GM23338 (cell line): ENCODE data around the gene CCDC93.

Experiments
- CREB1 ChIP-seq: fragments of 250-450 bp; sonication (Bioruptor Pico); IDR thresholded peaks from 2 replicates; pipeline ENCODE4 v1.5.0; 2020; ENCODE audit warnings: low read depth, mild to moderate bottlenecking, moderate library complexity
- ETS1 ChIP-seq: IDR thresholded peaks from 2 replicates; pipeline ENCODE4 v1.6.1; 2016; ENCODE audit warnings: antibody characterized with exemption
- EZH2 ChIP-seq: fragments of 200-600 bp; sonication (generic); IDR thresholded peaks from one replicate; pipeline ENCODE4 v1.8.0; 2017; ENCODE audit warnings: antibody characterized with exemption, mild to moderate bottlenecking, low read depth; ENCODE audit not compliant: unreplicated experiment
- EZH2phosphoT487 ChIP-seq: fragments of 200-600 bp; sonication (generic); IDR thresholded peaks from one replicate; pipeline ENCODE4 v1.8.1; 2018; ENCODE audit warnings: antibody characterized with exemption; ENCODE audit not compliant: unreplicated experiment
- JUNB ChIP-seq: IDR thresholded peaks from one replicate; pipeline ENCODE4 v1.6.1; 2016; ENCODE audit warnings: antibody characterized with exemption; ENCODE audit not compliant: unreplicated experiment
- POLR2AphosphoS5 ChIP-seq: IDR thresholded peaks from 2 replicates; pipeline ENCODE4 v1.6.1; 2016; ENCODE audit warnings: antibody characterized with exemption, low read depth
- ZNF114 ChIP-seq: fragments of 250-450 bp; sonication (Bioruptor Pico); IDR thresholded peaks from 2 replicates; pipeline ENCODE4 v1.5.0; 2020; ENCODE audit warnings: mild to moderate bottlenecking, moderate library complexity
- TF ChIP-seq, protein P1 (sequence below), 2 experiments: fragments of 200-600 bp in 1 of 2; sonication (generic) in 1 of 2; conservative IDR thresholded peaks; 2 replicates each; pipeline versions ENCODE4 v1.5.1 to v1.6.1; 2016 to 2017; ENCODE audit warnings: antibody characterized with exemption in 2 of 2, low read depth in 2 of 2, mild to moderate bottlenecking in 2 of 2, moderate library complexity in 1 of 2
- TF ChIP-seq, protein P2 (sequence below): IDR thresholded peaks from one replicate; pipeline ENCODE4 v1.6.1; 2018; ENCODE audit warnings: antibody characterized with exemption; ENCODE audit not compliant: unreplicated experiment

GRCh38 chr2:118061135-118061955 lies 47.5 kb upstream of the CCDC93 start:
- TF ChIP-seq JUNB (no peak), POLR2AphosphoS5 (no peak), EZH2phosphoT487 (no peak), EZH2 (no peak), ZNF114 (CRISPR knock-in tag) (no peak), ETS1 (no peak), CREB1 (CRISPR knock-in tag) (no peak)
- TF ChIP-seq, protein P1, sequence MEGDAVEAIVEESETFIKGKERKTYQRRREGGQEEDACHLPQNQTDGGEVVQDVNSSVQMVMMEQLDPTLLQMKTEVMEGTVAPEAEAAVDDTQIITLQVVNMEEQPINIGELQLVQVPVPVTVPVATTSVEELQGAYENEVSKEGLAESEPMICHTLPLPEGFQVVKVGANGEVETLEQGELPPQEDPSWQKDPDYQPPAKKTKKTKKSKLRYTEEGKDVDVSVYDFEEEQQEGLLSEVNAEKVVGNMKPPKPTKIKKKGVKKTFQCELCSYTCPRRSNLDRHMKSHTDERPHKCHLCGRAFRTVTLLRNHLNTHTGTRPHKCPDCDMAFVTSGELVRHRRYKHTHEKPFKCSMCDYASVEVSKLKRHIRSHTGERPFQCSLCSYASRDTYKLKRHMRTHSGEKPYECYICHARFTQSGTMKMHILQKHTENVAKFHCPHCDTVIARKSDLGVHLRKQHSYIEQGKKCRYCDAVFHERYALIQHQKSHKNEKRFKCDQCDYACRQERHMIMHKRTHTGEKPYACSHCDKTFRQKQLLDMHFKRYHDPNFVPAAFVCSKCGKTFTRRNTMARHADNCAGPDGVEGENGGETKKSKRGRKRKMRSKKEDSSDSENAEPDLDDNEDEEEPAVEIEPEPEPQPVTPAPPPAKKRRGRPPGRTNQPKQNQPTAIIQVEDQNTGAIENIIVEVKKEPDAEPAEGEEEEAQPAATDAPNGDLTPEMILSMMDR (conservative IDR thresholded peaks at IDR 0.05; ENCODE audit: low read depth in 2 of 2), result peak; percentile 67 to 73
- TF ChIP-seq, protein P2, sequence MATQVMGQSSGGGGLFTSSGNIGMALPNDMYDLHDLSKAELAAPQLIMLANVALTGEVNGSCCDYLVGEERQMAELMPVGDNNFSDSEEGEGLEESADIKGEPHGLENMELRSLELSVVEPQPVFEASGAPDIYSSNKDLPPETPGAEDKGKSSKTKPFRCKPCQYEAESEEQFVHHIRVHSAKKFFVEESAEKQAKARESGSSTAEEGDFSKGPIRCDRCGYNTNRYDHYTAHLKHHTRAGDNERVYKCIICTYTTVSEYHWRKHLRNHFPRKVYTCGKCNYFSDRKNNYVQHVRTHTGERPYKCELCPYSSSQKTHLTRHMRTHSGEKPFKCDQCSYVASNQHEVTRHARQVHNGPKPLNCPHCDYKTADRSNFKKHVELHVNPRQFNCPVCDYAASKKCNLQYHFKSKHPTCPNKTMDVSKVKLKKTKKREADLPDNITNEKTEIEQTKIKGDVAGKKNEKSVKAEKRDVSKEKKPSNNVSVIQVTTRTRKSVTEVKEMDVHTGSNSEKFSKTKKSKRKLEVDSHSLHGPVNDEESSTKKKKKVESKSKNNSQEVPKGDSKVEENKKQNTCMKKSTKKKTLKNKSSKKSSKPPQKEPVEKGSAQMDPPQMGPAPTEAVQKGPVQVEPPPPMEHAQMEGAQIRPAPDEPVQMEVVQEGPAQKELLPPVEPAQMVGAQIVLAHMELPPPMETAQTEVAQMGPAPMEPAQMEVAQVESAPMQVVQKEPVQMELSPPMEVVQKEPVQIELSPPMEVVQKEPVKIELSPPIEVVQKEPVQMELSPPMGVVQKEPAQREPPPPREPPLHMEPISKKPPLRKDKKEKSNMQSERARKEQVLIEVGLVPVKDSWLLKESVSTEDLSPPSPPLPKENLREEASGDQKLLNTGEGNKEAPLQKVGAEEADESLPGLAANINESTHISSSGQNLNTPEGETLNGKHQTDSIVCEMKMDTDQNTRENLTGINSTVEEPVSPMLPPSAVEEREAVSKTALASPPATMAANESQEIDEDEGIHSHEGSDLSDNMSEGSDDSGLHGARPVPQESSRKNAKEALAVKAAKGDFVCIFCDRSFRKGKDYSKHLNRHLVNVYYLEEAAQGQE, result no peak
